Keratinocyte (primary cell): ENCODE measurements around the gene CDCA5.

Source experiments
- EZH2 ChIP-seq: IDR thresholded peaks from one replicate; pipeline ENCODE4 v1.6.1; 2012; ENCODE audit warnings: inconsistent platforms, mild to moderate bottlenecking, low read length, moderate library complexity
- TF ChIP-seq, protein P1 (sequence below), 3 experiments: IDR thresholded peaks in 1 of 3; conservative IDR thresholded peaks in 1 of 3; optimal IDR thresholded peaks in 1 of 3; 2 replicates in 2 of 3; 3 replicates in 1 of 3; pipeline versions ENCODE3 to v1.5.1; 2011; ENCODE audit warnings: low read length in 3 of 3, mild to moderate bottlenecking in 3 of 3, moderate library complexity in 2 of 3, control low read depth in 1 of 3, inconsistent platforms in 1 of 3; ENCODE audit not compliant: insufficient read depth in 2 of 3; ENCODE audit errors: extremely low read depth in 1 of 3

DNA sequence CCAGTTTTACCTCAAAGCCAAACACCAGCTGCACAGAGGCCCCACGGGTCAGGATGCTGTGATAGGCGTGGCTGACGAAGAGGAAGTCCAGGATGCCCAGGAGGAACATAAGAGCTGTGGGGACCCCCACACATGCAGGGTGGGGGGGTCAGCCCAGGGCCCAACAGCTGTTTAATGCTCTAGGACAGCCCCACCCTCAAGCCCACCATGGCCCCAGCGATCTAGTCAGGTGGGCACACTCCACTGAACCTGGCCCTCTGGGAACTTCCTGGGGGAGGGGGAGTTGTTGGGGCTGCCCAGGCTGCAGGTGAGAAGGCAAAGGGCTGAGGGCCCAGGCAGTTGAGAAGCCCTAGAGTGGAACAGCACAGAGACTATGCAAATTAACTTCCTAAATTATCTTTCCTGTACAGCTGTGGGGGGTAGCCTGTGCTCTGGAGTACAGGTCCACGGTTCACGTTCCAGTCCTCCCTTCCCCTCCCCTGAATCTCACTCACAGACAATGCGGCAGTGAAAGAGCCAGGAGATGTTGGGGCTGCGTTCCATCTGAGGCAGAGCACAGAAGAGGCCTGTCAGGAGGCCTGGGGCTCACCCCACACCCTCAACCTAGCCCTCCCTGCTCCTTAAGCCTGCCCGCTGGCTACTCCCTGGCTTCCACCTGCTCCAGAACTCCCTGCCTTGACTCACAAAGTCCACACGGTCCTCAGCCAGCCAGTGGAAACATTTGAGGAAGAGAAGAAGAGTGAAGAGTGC lies 48.6 kb upstream of the CDCA5 start:
- TF ChIP-seq, protein P1, sequence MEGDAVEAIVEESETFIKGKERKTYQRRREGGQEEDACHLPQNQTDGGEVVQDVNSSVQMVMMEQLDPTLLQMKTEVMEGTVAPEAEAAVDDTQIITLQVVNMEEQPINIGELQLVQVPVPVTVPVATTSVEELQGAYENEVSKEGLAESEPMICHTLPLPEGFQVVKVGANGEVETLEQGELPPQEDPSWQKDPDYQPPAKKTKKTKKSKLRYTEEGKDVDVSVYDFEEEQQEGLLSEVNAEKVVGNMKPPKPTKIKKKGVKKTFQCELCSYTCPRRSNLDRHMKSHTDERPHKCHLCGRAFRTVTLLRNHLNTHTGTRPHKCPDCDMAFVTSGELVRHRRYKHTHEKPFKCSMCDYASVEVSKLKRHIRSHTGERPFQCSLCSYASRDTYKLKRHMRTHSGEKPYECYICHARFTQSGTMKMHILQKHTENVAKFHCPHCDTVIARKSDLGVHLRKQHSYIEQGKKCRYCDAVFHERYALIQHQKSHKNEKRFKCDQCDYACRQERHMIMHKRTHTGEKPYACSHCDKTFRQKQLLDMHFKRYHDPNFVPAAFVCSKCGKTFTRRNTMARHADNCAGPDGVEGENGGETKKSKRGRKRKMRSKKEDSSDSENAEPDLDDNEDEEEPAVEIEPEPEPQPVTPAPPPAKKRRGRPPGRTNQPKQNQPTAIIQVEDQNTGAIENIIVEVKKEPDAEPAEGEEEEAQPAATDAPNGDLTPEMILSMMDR (optimal IDR thresholded peaks at IDR 0.05 in 1 of 3, IDR thresholded peaks at IDR 0.05 in 1 of 3, conservative IDR thresholded peaks at IDR 0.05 in 1 of 3; ENCODE audit: extremely low read depth in 1 of 3, insufficient read depth in 2 of 3, low read length in 3 of 3) = no peak
- no peak for TF ChIP-seq EZH2
